Superior temporal gyrus (tissue), 1 donor: ENCODE measurements around the gene ECE2.

Experiments used
- DNase-seq: peaks from one replicate; pipeline ENCODE4 v3.0.0-alpha.2; 2016; ENCODE audit errors: extremely low spot score

ECE2 gene

GRCh38 chr3:184240384-184241140 is 35.3 kb upstream of the ECE2 start:
- DNase-seq: no peak

GRCh38 chr3:184241141-184241446 is 34.7 kb upstream of the ECE2 start:
- no peak for DNase-seq

GRCh38 chr3:184241447-184242296 is 34.1 kb upstream of the ECE2 start:
- no peak for DNase-seq

GRCh38 chr3:184242297-184242685 is 33.5 kb upstream of the ECE2 start:
- DNase-seq: no peak

- peak; percentile 90 for DNase-seq
Observed at GRCh38 chr3:184248454-184249411, 27.1 kb upstream of the ECE2 start, which contains the start of gene ALG3. Gene ALG3, minus strand, starts transcription at chr3:184248962. Its CDS starts 22 bp downstream, at chr3:184248940.

GRCh38 chr3:184249412-184250166 is 26.2 kb upstream of the ECE2 start, which contains the start of gene EEF1AKMT4:
Gene EEF1AKMT4, plus strand, starts transcription at chr3:184249672. Its CDS starts 23 bp downstream, at chr3:184249695.
- peak; percentile 97 for DNase-seq

- DNase-seq: peak; percentile 94
Observed at GRCh38 chr3:184250167-184250828, 25.5 kb upstream of the ECE2 start.

GRCh38 chr3:184255291-184256039 is 20.4 kb upstream of the ECE2 start:
- DNase-seq: no peak

GRCh38 chr3:184257083-184257915 is 18.5 kb upstream of the ECE2 start:
- no peak for DNase-seq

GRCh38 chr3:184258926-184259325 is 16.9 kb upstream of the ECE2 start:
- no peak for DNase-seq

- no peak for DNase-seq
Observed at GRCh38 chr3:184259396-184259877, 16.4 kb upstream of the ECE2 start.

- DNase-seq: no peak
Observed at GRCh38 chr3:184259878-184260723, 15.7 kb upstream of the ECE2 start.

- DNase-seq: no peak
Observed at GRCh38 chr3:184260724-184261269, 15.0 kb upstream of the ECE2 start.

GRCh38 chr3:184261270-184261853 is 14.5 kb upstream of the ECE2 start, which contains the start of gene CAMK2N2:
Gene CAMK2N2, minus strand, starts transcription at chr3:184261553. Its CDS starts 268 bp downstream, at chr3:184261285.
- no peak for DNase-seq

GRCh38 chr3:184261854-184262763 is 13.7 kb upstream of the ECE2 start:
- no peak for DNase-seq

- no peak for DNase-seq
Observed at GRCh38 chr3:184262764-184263179, 13.1 kb upstream of the ECE2 start.
